ENCODE data around the gene CNDP1. TPM values are rescaled to one million over a fixed set of nuclear protein-coding genes. Genes with fewer than 3 reads are reported as not detected.

Gene CNDP1
- total RNA-seq, 1 experiment from 2014 or later = not detected

DNA sequence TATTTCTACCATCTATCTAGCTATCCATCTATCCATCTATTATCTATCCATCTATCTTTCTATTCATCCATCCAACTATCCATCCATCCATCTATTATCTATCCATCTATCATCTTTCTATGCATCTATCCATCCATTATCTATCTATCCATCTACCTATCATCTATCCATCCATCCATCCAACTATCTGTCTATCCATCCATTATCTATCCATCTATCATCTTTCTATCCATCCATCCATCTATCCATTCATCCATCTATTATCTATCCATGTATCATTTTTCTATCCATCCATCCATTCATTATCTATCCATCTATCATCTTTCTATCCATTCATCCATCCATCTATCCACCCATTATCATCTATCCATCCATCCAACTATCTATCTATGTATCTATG lies 38.8 kb downstream of the CNDP1 start:
- TF ChIP-seq, protein P1, sequence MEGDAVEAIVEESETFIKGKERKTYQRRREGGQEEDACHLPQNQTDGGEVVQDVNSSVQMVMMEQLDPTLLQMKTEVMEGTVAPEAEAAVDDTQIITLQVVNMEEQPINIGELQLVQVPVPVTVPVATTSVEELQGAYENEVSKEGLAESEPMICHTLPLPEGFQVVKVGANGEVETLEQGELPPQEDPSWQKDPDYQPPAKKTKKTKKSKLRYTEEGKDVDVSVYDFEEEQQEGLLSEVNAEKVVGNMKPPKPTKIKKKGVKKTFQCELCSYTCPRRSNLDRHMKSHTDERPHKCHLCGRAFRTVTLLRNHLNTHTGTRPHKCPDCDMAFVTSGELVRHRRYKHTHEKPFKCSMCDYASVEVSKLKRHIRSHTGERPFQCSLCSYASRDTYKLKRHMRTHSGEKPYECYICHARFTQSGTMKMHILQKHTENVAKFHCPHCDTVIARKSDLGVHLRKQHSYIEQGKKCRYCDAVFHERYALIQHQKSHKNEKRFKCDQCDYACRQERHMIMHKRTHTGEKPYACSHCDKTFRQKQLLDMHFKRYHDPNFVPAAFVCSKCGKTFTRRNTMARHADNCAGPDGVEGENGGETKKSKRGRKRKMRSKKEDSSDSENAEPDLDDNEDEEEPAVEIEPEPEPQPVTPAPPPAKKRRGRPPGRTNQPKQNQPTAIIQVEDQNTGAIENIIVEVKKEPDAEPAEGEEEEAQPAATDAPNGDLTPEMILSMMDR (IDR thresholded peaks at IDR 0.05; ENCODE audit: unreplicated experiment) = no peak
- intact Hi-C loops (cut with micrococcal nuclease; ENCODE audit: unreplicated experiment) = no loop called here
- Mint-ChIP-seq H3K4me3 (ENCODE audit: low read depth, unreplicated experiment) (no peak overlapping the region), H3K4me1 (ENCODE audit: low read depth, unreplicated experiment) (no peaks in the 10 kb centered on the region), H3K27me3 (ENCODE audit: unreplicated experiment) (peaks cover 46% of the 10 kb centered on the region), H3K9me3 (ENCODE audit: low read depth, unreplicated experiment) (peaks cover 6% of the 10 kb centered on the region), H3K36me3 (ENCODE audit: insufficient read depth, unreplicated experiment) (no peaks in the 10 kb centered on the region), H3K27ac (ENCODE audit: unreplicated experiment) (no peak overlapping the region)
- CTCF ChIA-PET = no interaction called here
- BruUV-seq (replicated peaks) = no TSS peak
- no peak for DNase-seq

- intact Hi-C loops (cut with micrococcal nuclease; ENCODE audit: unreplicated experiment) = no loop called here
- TF ChIP-seq, protein P1 (IDR thresholded peaks at IDR 0.05; ENCODE audit: unreplicated experiment) = no peak
- no peaks in the 10 kb centered on the region for H3K4me1 Mint-ChIP-seq (ENCODE audit: low read depth, unreplicated experiment)
- no peak overlapping the region for H3K27ac Mint-ChIP-seq (ENCODE audit: unreplicated experiment)
- DNase-seq = no peak
- no TSS peak for BruUV-seq (replicated peaks)
- CTCF ChIA-PET = no interaction called here
- H3K9me3 Mint-ChIP-seq (ENCODE audit: low read depth, unreplicated experiment) = peaks cover 6% of the 10 kb centered on the region
- no peak overlapping the region for H3K4me3 Mint-ChIP-seq (ENCODE audit: low read depth, unreplicated experiment)
- H3K27me3 Mint-ChIP-seq (ENCODE audit: unreplicated experiment) = peaks cover 42% of the 10 kb centered on the region
- H3K36me3 Mint-ChIP-seq (ENCODE audit: insufficient read depth, unreplicated experiment) = no peaks in the 10 kb centered on the region
These were observed 40.6 kb downstream of the CNDP1 start for GRCh38 chr18:74574916-74575315.

GRCh38 chr18:74577019-74577418 lies 42.7 kb downstream of the CNDP1 start:
- H3K27ac Mint-ChIP-seq (ENCODE audit: unreplicated experiment) = no peak overlapping the region
- H3K36me3 Mint-ChIP-seq (ENCODE audit: insufficient read depth, unreplicated experiment) = no peaks in the 10 kb centered on the region
- H3K9me3 Mint-ChIP-seq (ENCODE audit: low read depth, unreplicated experiment) = peaks cover 3% of the 10 kb centered on the region
- CTCF ChIA-PET = no interaction called here
- H3K27me3 Mint-ChIP-seq (ENCODE audit: unreplicated experiment) = peaks cover 49% of the 10 kb centered on the region
- intact Hi-C loops (cut with micrococcal nuclease; ENCODE audit: unreplicated experiment) = no loop called here
- TF ChIP-seq, protein P1 (IDR thresholded peaks at IDR 0.05; ENCODE audit: unreplicated experiment) = no peak
- DNase-seq = no peak
- H3K4me3 Mint-ChIP-seq (ENCODE audit: low read depth, unreplicated experiment) = no peak overlapping the region
- H3K4me1 Mint-ChIP-seq (ENCODE audit: low read depth, unreplicated experiment) = no peaks in the 10 kb centered on the region
- no TSS peak for BruUV-seq (replicated peaks)

- intact Hi-C loops (cut with micrococcal nuclease; ENCODE audit: unreplicated experiment) = no loop called here
- H3K4me1 Mint-ChIP-seq (ENCODE audit: low read depth, unreplicated experiment) = no peaks in the 10 kb centered on the region
- TF ChIP-seq, protein P1 (IDR thresholded peaks at IDR 0.05; ENCODE audit: unreplicated experiment) = no peak
- no peak overlapping the region for H3K27ac Mint-ChIP-seq (ENCODE audit: unreplicated experiment)
- CTCF ChIA-PET = no interaction called here
- no TSS peak for BruUV-seq (replicated peaks)
- H3K36me3 Mint-ChIP-seq (ENCODE audit: insufficient read depth, unreplicated experiment) = no peaks in the 10 kb centered on the region
- H3K27me3 Mint-ChIP-seq (ENCODE audit: unreplicated experiment) = peaks cover 58% of the 10 kb centered on the region
- H3K4me3 Mint-ChIP-seq (ENCODE audit: low read depth, unreplicated experiment) = no peak overlapping the region
- DNase-seq = no peak
- H3K9me3 Mint-ChIP-seq (ENCODE audit: low read depth, unreplicated experiment) = no peaks in the 10 kb centered on the region
These were observed 45.3 kb downstream of the CNDP1 start for GRCh38 chr18:74579496-74580065.
